H1 (cell line): ENCODE results near the gene PRR7. TPM values are rescaled to one million over a fixed set of nuclear protein-coding genes. Genes with fewer than 3 reads are reported as not detected.
A peak's percentile ranks its signal among the peaks of the same experiment; 100 is the strongest.

ENCODE experiments used
- CTCF ChIA-PET: fragments of 300-600 bp; sonication (Branson Sonifier 250); formaldehyde crosslinking; loops from one replicate; lab custom pipeline; 2021; ENCODE audit not compliant: partially characterized antibody; lab: Charles Lee
- POLR2A ChIA-PET: fragments of 300-600 bp; sonication (Branson Sonifier 250); formaldehyde crosslinking; loops from one replicate; lab custom pipeline; 2021; ENCODE audit warnings: inconsistent platforms; ENCODE audit not compliant: partially characterized antibody; lab: Charles Lee
- DNase-seq, 2 experiments: peaks; one replicate each; pipeline versions ENCODE4 v3.0.0 to v3.0.0-alpha.2; 2010 to 2022; ENCODE audit warnings: low spot score in 2 of 2, low read depth in 1 of 2, mixed read lengths in 1 of 2
- FAIRE-seq: peaks from 2 replicates; lab custom pipeline; 2011; peaks lifted over from hg19 to GRCh38; lab: Jason Lieb, UNC
- H2AFZ ChIP-seq: 2 replicates; pipeline ENCODE4 v1.8.1; 2012; ENCODE audit warnings: low read length, inconsistent platforms
- H2AK5ac ChIP-seq: 2 replicates; pipeline ENCODE4 v1.6.1; 2013; ENCODE audit warnings: low read depth, low read length
- H2BK120ac ChIP-seq: replicated peaks from 2 replicates; pipeline ENCODE3; 2013; ENCODE audit warnings: low read depth, low read length, inconsistent platforms
- H2BK12ac ChIP-seq: 2 replicates; pipeline ENCODE4 v1.6.1; 2013; ENCODE audit warnings: low read depth, low read length
- H2BK15ac ChIP-seq: 2 replicates; pipeline ENCODE4 v1.6.1; 2013; ENCODE audit warnings: low read length
- H2BK20ac ChIP-seq: 2 replicates; pipeline ENCODE4 v1.6.1; 2013; ENCODE audit warnings: low read length
- H2BK5ac ChIP-seq: 2 replicates; pipeline ENCODE4 v1.6.1; 2013; ENCODE audit warnings: low read depth, low read length
- H3K14ac ChIP-seq: 2 replicates; pipeline ENCODE4 v1.6.1; 2013; ENCODE audit warnings: inconsistent platforms; ENCODE audit not compliant: insufficient read length
- H3K18ac ChIP-seq: 2 replicates; pipeline ENCODE4 v1.6.1; 2013; ENCODE audit warnings: low read length; ENCODE audit errors: extremely low read depth
- H3K23ac ChIP-seq: 2 replicates; pipeline ENCODE4 v1.6.1; 2013; ENCODE audit warnings: inconsistent platforms; ENCODE audit not compliant: insufficient read length
- H3K23me2 ChIP-seq: 2 replicates; pipeline ENCODE4 v1.6.1; 2013; ENCODE audit warnings: low read depth, low read length
- H3K27ac ChIP-seq: 2 replicates; pipeline ENCODE4 v1.6.1; 2011; ENCODE audit warnings: low read depth, low read length, inconsistent platforms
- H3K27me3 ChIP-seq, 4 experiments: replicated peaks in 1 of 4; 1 replicate in 1 of 4; 2 replicates in 3 of 4; pipeline versions ENCODE4 v1.6.1 to v1.8.1; 2011 to 2013; ENCODE audit warnings: low read length in 3 of 4, mild to moderate bottlenecking in 3 of 4, inconsistent platforms in 2 of 4, mixed read lengths in 2 of 4, moderate library complexity in 1 of 4; ENCODE audit not compliant: control insufficient read depth in 3 of 4, insufficient read depth in 3 of 4; ENCODE audit errors: extremely low read depth in 1 of 4
- H3K36me3 ChIP-seq, 4 experiments: 2 replicates each; pipeline versions ENCODE4 v1.6.1 to v1.8.1; 2011 to 2013; ENCODE audit warnings: mild to moderate bottlenecking in 4 of 4, low read length in 3 of 4, moderate library complexity in 2 of 4, control low read depth in 1 of 4, inconsistent platforms in 1 of 4; ENCODE audit not compliant: insufficient read depth in 4 of 4, control insufficient read depth in 2 of 4
- H3K4ac ChIP-seq: replicated peaks from 2 replicates; pipeline ENCODE3; 2013; ENCODE audit warnings: low read length, low read depth, mixed read lengths, inconsistent platforms; ENCODE audit not compliant: insufficient read length
- H3K4me1 ChIP-seq, 4 experiments: replicated peaks in 1 of 4; 1 replicate in 1 of 4; 2 replicates in 3 of 4; pipeline versions ENCODE4 v1.6.1 to v1.8.1; 2011 to 2013; ENCODE audit warnings: low read length in 3 of 4, inconsistent platforms in 2 of 4, mixed read lengths in 1 of 4; ENCODE audit not compliant: insufficient read depth in 4 of 4, control insufficient read depth in 3 of 4
- H3K4me2 ChIP-seq, 2 experiments: 2 replicates each; pipeline versions ENCODE4 v1.6.1 to v1.8.1; 2011 to 2013; ENCODE audit warnings: low read depth in 2 of 2, low read length in 2 of 2, control low read depth in 1 of 2, inconsistent platforms in 1 of 2, mild to moderate bottlenecking in 1 of 2; ENCODE audit not compliant: insufficient read depth in 1 of 2
- H3K4me3 ChIP-seq, 4 experiments: fragments of 200-600, 300-600 bp in 1 of 4; sonication (generic), shearing (Covaris generic), sonication (Bioruptor Twin) in 1 of 4; 2 replicates each; pipeline versions ENCODE4 v1.5.1 to v1.8.1; 2011 to 2016; ENCODE audit warnings: low read length in 4 of 4, low read depth in 3 of 4, control low read depth in 2 of 4, inconsistent platforms in 2 of 4, mild to moderate bottlenecking in 2 of 4, mixed read lengths in 1 of 4, moderate library complexity in 1 of 4; ENCODE audit not compliant: insufficient read depth in 2 of 4; ENCODE audit errors: extremely low read depth in 1 of 4
- H3K56ac ChIP-seq: replicated peaks from 2 replicates; pipeline ENCODE3; 2013; ENCODE audit warnings: low read depth, mild to moderate bottlenecking, mixed read lengths, low read length, inconsistent platforms; ENCODE audit not compliant: insufficient read length
- H3K79me1 ChIP-seq: 2 replicates; pipeline ENCODE4 v1.6.1; 2013; ENCODE audit warnings: low read depth, low read length, control low read depth
- H3K79me2 ChIP-seq, 2 experiments: 2 replicates each; pipeline versions ENCODE4 v1.6.1 to v1.8.1; 2012 to 2013; ENCODE audit warnings: low read length in 2 of 2, mild to moderate bottlenecking in 2 of 2, inconsistent platforms in 1 of 2; ENCODE audit not compliant: insufficient read depth in 2 of 2, control insufficient read depth in 1 of 2
- H3K9ac ChIP-seq, 4 experiments: replicated peaks in 1 of 4; 1 replicate in 1 of 4; 2 replicates in 3 of 4; pipeline versions ENCODE4 v1.6.1 to v1.8.1; 2011 to 2013; ENCODE audit warnings: low read depth in 3 of 4, low read length in 3 of 4, control low read depth in 2 of 4, mild to moderate bottlenecking in 2 of 4, moderate library complexity in 2 of 4, inconsistent platforms in 1 of 4; ENCODE audit errors: extremely low read depth in 1 of 4
- H3K9me3 ChIP-seq, 2 experiments: 2 replicates each; pipeline versions ENCODE4 v1.6.1 to v1.8.1; 2012 to 2013; ENCODE audit warnings: mild to moderate bottlenecking in 2 of 2, moderate library complexity in 2 of 2, control low read depth in 1 of 2, inconsistent platforms in 1 of 2, low read depth in 1 of 2, low read length in 1 of 2, mixed read lengths in 1 of 2; ENCODE audit not compliant: insufficient read depth in 2 of 2
- H4K20me1 ChIP-seq, 2 experiments: replicated peaks in 1 of 2; 2 replicates each; pipeline versions ENCODE3 to v1.8.1; 2011 to 2013; ENCODE audit warnings: inconsistent platforms in 2 of 2, low read length in 2 of 2, mild to moderate bottlenecking in 1 of 2; ENCODE audit not compliant: insufficient read depth in 2 of 2, control insufficient read depth in 1 of 2
- H4K5ac ChIP-seq: 2 replicates; pipeline ENCODE4 v1.6.1; 2013; ENCODE audit warnings: low read length, low read depth, mixed read lengths, inconsistent platforms; ENCODE audit not compliant: insufficient read length
- H4K8ac ChIP-seq: 2 replicates; pipeline ENCODE4 v1.8.0; 2013; ENCODE audit warnings: mild to moderate bottlenecking, moderate library complexity, low read length, inconsistent platforms; ENCODE audit not compliant: insufficient read depth; ENCODE audit errors: extremely low read depth
- H4K91ac ChIP-seq: replicated peaks from 2 replicates; pipeline ENCODE3; 2013; ENCODE audit warnings: low read length, mixed read lengths, inconsistent platforms; ENCODE audit not compliant: insufficient read length
- JUN ChIP-seq: IDR thresholded peaks from 2 replicates; pipeline ENCODE4 v1.6.1; 2011; ENCODE audit warnings: low read depth, mild to moderate bottlenecking, improper control_type of control experiment, low read length
- POLR2AphosphoS5 ChIP-seq: IDR thresholded peaks from 2 replicates; pipeline ENCODE4 v1.6.1; 2011; ENCODE audit warnings: low read depth, low read length
- WGBS, 2 experiments: shearing (Covaris generic) in 1 of 2; methylation state at CpG; one replicate each; pipeline versions ENCODE4 v1.1.6 to v1.1.7; 2013 to 2015; ENCODE audit warnings: low lambda C conversion rate in 2 of 2, mixed read lengths in 2 of 2, inconsistent platforms in 1 of 2, low coverage in 1 of 2, missing lambda C conversion rate in 1 of 2; ENCODE audit not compliant: insufficient replicate concordance in 2 of 2, insufficient coverage in 1 of 2, insufficient read length in 1 of 2; ENCODE audit errors: extremely low coverage in 1 of 2, missing lambda C conversion rate in 1 of 2; 5-methylcytosine and 5-hydroxymethylcytosine counted together
- polyA plus RNA-seq, 7 experiments: library from polyadenylated mRNA; depleted of rRNA in 3 of 7; stranded (reverse) in 5 of 7; unstranded in 2 of 7; fragments of >200 nt in 5 of 7; fragments of 200-250 nt in 2 of 7; gene quantifications; 1 replicate in 5 of 7; 2 replicates in 1 of 7; 4 replicates in 1 of 7; pipeline versions ENCODE4 v1.2.1 to v1.2.3, GENCODE V29; 2011 to 2013; ENCODE audit warnings: missing spikeins in 2 of 7, mixed read lengths in 2 of 7
- total RNA-seq: library from RNA; stranded (reverse); fragmentation: NEBNext Ultra II Directional; extraction: Animal tissue kit (Norgen Biotek cat#: 25700); gene quantifications from 2 replicates; pipeline ENCODE4 v1.2.1, GENCODE V29; 2021

PRR7 gene
- total and polyA plus RNA-seq, 2 of the 8 experiments (the other 6 are each of a cell fraction or from before 2014, with no cell fraction given), result 8.0 to 11.8 TPM

DNA sequence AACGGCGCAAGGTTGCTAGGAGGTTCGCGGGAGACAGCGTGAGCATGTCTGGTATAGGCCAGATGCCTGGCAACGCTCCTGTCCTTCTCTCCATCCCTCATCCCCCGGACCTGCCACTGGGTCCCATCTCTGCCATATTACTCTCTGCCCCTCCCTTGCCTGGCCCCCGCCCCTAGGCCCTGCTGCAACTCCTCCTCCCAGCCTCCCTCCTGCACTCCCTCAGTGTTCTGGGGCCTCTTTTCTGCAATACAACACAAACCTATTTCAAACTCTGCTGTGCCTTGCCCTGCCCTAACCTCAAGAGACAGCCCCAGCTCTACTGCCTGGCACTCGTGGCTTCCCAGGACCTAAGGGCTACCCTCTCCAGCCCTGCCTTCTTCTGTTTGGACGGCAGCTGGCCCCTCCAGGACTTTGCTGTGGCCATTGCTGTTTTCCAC is 35.8 kb downstream of the PRR7 start:
- no peaks in the 10 kb centered on the region for H3K79me2 ChIP-seq
- H2BK12ac ChIP-seq, result no peak overlapping the region
- WGBS, 2 experiments, result 90% methylated on average over 9 of the region's 10 CpGs; no CpG with 5 or more reads in 1 of the 2 experiments
- no peak overlapping the region for H3K56ac ChIP-seq
- no peaks in the 10 kb centered on the region; a peak in 1 of 7 replicates for H3K4me1 ChIP-seq
- POLR2A ChIA-PET, result interaction anchor here (0.8 to 67.5 kb wide), 3 partner anchors 3 to 34 kb away, joined by 4 to 3349 read pairs (median 3349); partner anchors contain the start of genes DBN1, DOK3, PDLIM7 and PRR7
- no peak overlapping the region for H3K9ac ChIP-seq
- no peak overlapping the region for H3K4me2 ChIP-seq
- H4K91ac ChIP-seq, result no peak overlapping the region
- FAIRE-seq, result no peak
- H2BK120ac ChIP-seq, result no peak overlapping the region
- H3K9me3 ChIP-seq, result no peaks in the 10 kb centered on the region
- H3K4ac ChIP-seq, result no peak overlapping the region
- peaks cover 2 to 11% of the 10 kb centered on the region in 2 experiments for H4K20me1 ChIP-seq
- no peak overlapping the region for H3K18ac ChIP-seq
- no peak for DNase-seq
- H2BK5ac ChIP-seq, result no peak overlapping the region
- H3K4me3 ChIP-seq, result no peak overlapping the region
- TF ChIP-seq JUN (no peak), POLR2AphosphoS5 (peak; percentile 67; the same call in 1 of the 2 replicates)
- no peak overlapping the region for H4K8ac ChIP-seq
- H3K27ac ChIP-seq, result no peak overlapping the region
- H3K27me3 ChIP-seq, result no peaks in the 10 kb centered on the region
- no peak overlapping the region for H2BK15ac ChIP-seq
- H3K14ac ChIP-seq, result no peak overlapping the region
- H3K23ac ChIP-seq, result no peak overlapping the region
- no peak overlapping the region for H2AK5ac ChIP-seq
- CTCF ChIA-PET, result interaction anchor here (2.2 to 10.4 kb wide), 3 partner anchors 9 to 25 kb away, joined by 9 to 162 read pairs (median 12); partner anchors contain the start of gene PDLIM7
- no peak overlapping the region for H2BK20ac ChIP-seq
- no peak overlapping the region for H4K5ac ChIP-seq
- H3K79me1 ChIP-seq, result no peaks in the 10 kb centered on the region
- H2AFZ ChIP-seq, result no peak overlapping the region
- peaks cover 6 to 31% (median 14%) of the 10 kb centered on the region in 4 experiments for H3K36me3 ChIP-seq
- no peaks in the 10 kb centered on the region for H3K23me2 ChIP-seq
